MCF 10A (cell line): ENCODE data around the gene NHERF2. TPM values are rescaled to one million over a fixed set of nuclear protein-coding genes. Genes with fewer than 3 reads are reported as not detected.

Source experiments
- BruUV-seq: library from RNA; stranded (reverse); fragments of 400-500 nt; replicated peaks from 2 replicates; lab custom pipeline; 2021; lab: Mats Ljungman, UMichigan
- CTCF ChIA-PET: fragments of 300-600 bp; sonication (Branson Sonifier 250); formaldehyde crosslinking; extraction: SDS; loops from one replicate; lab custom pipeline; 2021; ENCODE audit warnings: antibody characterized with exemption, inconsistent platforms; lab: Yijun Ruan, JAX
- POLR2A ChIA-PET: fragments of 300-600, 350-650 bp; sonication (Branson Sonifier 250); formaldehyde crosslinking; extraction: SDS; loops from one replicate; lab custom pipeline; 2020; ENCODE audit warnings: antibody characterized with exemption, inconsistent platforms; lab: Yijun Ruan, JAX
- DNase-seq: peaks from one replicate; pipeline ENCODE4 v3.0.0-alpha.2; 2018; ENCODE audit not compliant: unreplicated experiment
- H3K27ac Mint-ChIP-seq: one replicate; pipeline ENCODE4 v1.8.0; 2022; ENCODE audit warnings: mild to moderate bottlenecking, low read depth, mixed read lengths; ENCODE audit not compliant: unreplicated experiment
- H3K27me3 Mint-ChIP-seq: one replicate; pipeline ENCODE4 v1.8.0; 2022; ENCODE audit warnings: mixed read lengths; ENCODE audit not compliant: insufficient read depth, unreplicated experiment
- H3K36me3 Mint-ChIP-seq: one replicate; pipeline ENCODE4 v1.8.0; 2022; ENCODE audit warnings: mild to moderate bottlenecking, moderate library complexity, mixed read lengths; ENCODE audit not compliant: insufficient read depth, unreplicated experiment
- H3K4me1 Mint-ChIP-seq: one replicate; pipeline ENCODE4 v1.8.0; 2022; ENCODE audit warnings: mixed read lengths; ENCODE audit not compliant: insufficient read depth, unreplicated experiment
- H3K4me3 Mint-ChIP-seq: one replicate; pipeline ENCODE4 v1.8.0; 2022; ENCODE audit warnings: mild to moderate bottlenecking, moderate library complexity, mixed read lengths; ENCODE audit not compliant: unreplicated experiment
- H3K9me3 Mint-ChIP-seq: one replicate; pipeline ENCODE4 v1.8.0; 2022; ENCODE audit warnings: mixed read lengths; ENCODE audit not compliant: unreplicated experiment
- intact Hi-C: fragments of 100-400 bp; cut with micrococcal nuclease; formaldehyde crosslinking; loops from 2 replicates; pipeline ENCODE4 v1.14.1; 2022
- total RNA-seq: library from RNA; stranded (reverse); gene quantifications from 2 replicates; pipeline ENCODE4 v1.2.3, GENCODE V29; 2022
- TF ChIP-seq, protein P1 (sequence below): fragments of 200-600 bp; IDR thresholded peaks from one replicate; pipeline ENCODE4 v1.8.0; 2022; ENCODE audit warnings: antibody characterized with exemption, mild to moderate bottlenecking; ENCODE audit not compliant: unreplicated experiment

The NHERF2 gene
- total RNA-seq, 1 experiment from 2014 or later = 14.5 TPM

DNA sequence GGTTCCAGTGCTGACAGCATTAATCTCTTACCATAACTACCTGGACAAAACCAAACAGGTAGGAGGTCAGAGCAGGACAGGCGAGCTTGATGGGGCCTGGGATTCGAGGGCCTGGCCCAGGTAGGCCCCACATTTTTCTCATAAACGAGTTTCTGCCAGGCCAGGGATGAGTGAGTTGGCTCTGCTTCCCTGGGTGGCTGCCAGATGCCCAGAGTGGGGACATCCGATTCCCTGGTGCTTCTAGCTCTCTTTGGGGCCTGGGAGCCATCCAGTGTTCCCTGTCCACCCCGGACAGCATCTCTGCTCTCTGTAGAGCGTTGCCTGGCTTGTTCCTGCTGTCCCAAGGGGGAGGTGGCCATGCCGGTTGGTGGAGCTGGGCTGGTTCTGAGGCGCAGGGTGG, 46.2 kb downstream of the NHERF2 start:
- H3K9me3 Mint-ChIP-seq = no peaks in the 10 kb centered on the region
- H3K36me3 Mint-ChIP-seq = peaks cover 36% of the 10 kb centered on the region
- POLR2A ChIA-PET = interaction anchor here (0.6 kb wide), 1 partner anchor 22 kb away, joined by 3 read pairs; no protein-coding TSS in a partner anchor
- CTCF ChIA-PET = interaction anchor here (1.4 kb wide), 1 partner anchor 67 kb away, joined by 8 read pairs; no protein-coding TSS in a partner anchor
- intact Hi-C loops = no loop called here
- no peak overlapping the region for H3K4me3 Mint-ChIP-seq
- TF ChIP-seq, protein P1, sequence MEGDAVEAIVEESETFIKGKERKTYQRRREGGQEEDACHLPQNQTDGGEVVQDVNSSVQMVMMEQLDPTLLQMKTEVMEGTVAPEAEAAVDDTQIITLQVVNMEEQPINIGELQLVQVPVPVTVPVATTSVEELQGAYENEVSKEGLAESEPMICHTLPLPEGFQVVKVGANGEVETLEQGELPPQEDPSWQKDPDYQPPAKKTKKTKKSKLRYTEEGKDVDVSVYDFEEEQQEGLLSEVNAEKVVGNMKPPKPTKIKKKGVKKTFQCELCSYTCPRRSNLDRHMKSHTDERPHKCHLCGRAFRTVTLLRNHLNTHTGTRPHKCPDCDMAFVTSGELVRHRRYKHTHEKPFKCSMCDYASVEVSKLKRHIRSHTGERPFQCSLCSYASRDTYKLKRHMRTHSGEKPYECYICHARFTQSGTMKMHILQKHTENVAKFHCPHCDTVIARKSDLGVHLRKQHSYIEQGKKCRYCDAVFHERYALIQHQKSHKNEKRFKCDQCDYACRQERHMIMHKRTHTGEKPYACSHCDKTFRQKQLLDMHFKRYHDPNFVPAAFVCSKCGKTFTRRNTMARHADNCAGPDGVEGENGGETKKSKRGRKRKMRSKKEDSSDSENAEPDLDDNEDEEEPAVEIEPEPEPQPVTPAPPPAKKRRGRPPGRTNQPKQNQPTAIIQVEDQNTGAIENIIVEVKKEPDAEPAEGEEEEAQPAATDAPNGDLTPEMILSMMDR = no peak
- no peaks in the 10 kb centered on the region for H3K4me1 Mint-ChIP-seq
- DNase-seq = no peak
- no peaks in the 10 kb centered on the region for H3K27me3 Mint-ChIP-seq
- no TSS peak for BruUV-seq
- no peak overlapping the region for H3K27ac Mint-ChIP-seq

DNA sequence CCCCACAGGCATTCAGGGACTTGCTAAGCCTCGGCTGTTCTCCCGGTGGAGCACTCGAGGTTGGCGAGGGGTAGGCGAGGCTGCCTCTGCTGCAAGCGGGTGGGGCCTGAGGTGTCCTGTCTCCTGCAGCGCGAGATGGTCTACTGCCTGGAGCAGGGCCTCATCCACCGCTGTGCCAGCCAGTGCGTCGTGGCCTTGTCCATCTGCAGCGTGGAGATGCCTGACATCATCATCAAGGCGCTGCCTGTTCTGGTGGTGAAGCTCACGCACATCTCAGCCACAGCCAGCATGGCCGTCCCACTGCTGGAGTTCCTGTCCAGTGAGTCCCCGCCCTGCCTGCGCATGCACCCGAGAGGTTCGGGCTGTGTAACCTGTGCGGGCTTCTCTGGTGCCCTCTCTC, 47.4 kb downstream of the NHERF2 start:
- Mint-ChIP-seq H3K4me1 (no peaks in the 10 kb centered on the region), H3K27me3 (no peaks in the 10 kb centered on the region), H3K4me3 (no peak overlapping the region), H3K27ac (no peak overlapping the region), H3K36me3 (peaks cover 25% of the 10 kb centered on the region), H3K9me3 (no peaks in the 10 kb centered on the region)
- intact Hi-C loops = no loop called here
- no TSS peak for BruUV-seq
- POLR2A ChIA-PET = no interaction called here
- TF ChIP-seq, protein P1 = no peak
- CTCF ChIA-PET = interaction anchor here (1.4 kb wide), 1 partner anchor 66 kb away, joined by 8 read pairs; no protein-coding TSS in a partner anchor
- DNase-seq = no peak

GRCh38 chr16:2075631-2076030, 48.9 kb downstream of the NHERF2 start:
- no peaks in the 10 kb centered on the region for H3K4me1 Mint-ChIP-seq
- H3K9me3 Mint-ChIP-seq = no peaks in the 10 kb centered on the region
- TF ChIP-seq, protein P1 = no peak
- ChIA-PET POLR2A (no interaction called here), CTCF (no interaction called here)
- no peak overlapping the region for H3K4me3 Mint-ChIP-seq
- no TSS peak for BruUV-seq
- H3K27me3 Mint-ChIP-seq = no peaks in the 10 kb centered on the region
- H3K36me3 Mint-ChIP-seq = peaks cover 19% of the 10 kb centered on the region
- DNase-seq = no peak
- no peak overlapping the region for H3K27ac Mint-ChIP-seq
- intact Hi-C loops = no loop called here

DNA sequence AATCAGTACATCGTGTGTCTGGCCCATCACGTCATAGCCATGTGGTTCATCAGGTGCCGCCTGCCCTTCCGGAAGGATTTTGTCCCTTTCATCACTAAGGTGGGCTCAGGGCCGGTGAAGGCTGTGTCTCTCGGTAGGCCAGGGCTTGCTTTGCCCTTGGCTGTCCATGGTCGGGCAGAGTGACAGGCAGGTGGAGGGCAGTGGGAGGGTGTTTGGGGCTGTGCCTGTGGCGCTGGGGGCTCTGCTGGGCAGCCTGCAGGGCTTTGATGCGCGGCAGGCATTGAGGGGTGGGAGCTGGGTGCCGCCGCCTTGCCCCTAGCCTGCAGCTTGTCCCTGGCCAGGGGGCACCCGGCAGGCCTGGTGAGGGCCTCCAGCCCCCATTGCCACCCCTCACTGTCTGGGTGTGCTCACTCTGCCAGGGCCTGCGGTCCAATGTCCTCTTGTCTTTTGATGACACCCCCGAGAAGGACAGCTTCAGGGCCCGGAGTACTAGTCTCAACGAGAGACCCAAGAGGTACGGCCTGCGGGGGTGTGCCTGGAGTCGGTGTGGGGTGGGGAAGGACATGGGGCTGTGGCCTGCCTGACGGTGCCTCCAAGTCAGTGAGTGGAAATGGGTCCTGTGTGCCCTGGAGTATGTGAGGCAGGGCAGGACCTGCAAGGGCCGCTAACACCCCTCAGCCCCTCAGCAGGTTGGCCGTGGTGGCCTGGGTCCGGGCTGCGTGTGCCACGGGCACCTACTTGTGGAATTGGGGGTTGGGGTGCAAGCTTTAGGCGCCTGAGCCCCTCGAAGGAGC, 49.6 kb downstream of the NHERF2 start:
- TF ChIP-seq, protein P1 = no peak
- H3K27me3 Mint-ChIP-seq = no peaks in the 10 kb centered on the region

More for the DNA sequence above, 49.6 kb downstream of the NHERF2 start:
- Mint-ChIP-seq H3K9me3 (no peaks in the 10 kb centered on the region), H3K27ac (no peak overlapping the region), H3K4me1 (no peaks in the 10 kb centered on the region), H3K36me3 (peaks cover 21% of the 10 kb centered on the region), H3K4me3 (no peak overlapping the region)
- ChIA-PET CTCF (no interaction called here), POLR2A (no interaction called here)
- intact Hi-C loops = no loop called here
- DNase-seq = no peak
- BruUV-seq = no TSS peak
